Measurements from ENCODE around the gene SNX30.

DNA sequence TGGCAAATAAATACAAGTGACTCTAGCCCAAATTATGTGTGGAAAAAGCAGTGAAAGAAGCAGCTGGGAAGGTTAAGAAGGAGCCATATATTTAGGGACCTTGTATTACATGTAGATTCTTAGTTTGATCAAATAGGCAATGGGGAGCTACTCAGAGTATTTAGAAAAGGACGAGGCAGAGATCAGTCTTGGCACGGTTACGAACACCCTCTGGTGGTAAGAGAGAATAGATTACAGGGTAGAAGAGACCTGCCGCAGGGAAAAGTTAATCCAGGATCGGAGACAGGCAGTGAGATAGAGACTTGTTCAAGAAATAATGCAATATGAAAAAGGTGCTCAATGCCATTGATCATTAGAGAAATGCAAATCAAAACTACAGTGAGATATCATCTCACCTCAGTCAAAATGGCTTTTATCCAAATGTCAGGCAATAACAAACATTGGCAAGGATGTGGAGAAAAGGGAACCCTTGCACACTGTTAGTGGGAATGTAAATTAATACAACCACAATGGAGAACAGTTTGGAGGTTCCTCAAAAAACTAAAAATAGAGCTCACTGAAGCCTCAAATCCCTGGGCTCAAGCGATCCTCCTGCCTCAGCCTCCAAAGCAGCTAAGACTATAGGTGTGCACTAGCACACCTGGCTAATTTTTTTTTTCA lies 44.7 kb upstream of the SNX30 start:
- TF ChIP-seq, protein P1, sequence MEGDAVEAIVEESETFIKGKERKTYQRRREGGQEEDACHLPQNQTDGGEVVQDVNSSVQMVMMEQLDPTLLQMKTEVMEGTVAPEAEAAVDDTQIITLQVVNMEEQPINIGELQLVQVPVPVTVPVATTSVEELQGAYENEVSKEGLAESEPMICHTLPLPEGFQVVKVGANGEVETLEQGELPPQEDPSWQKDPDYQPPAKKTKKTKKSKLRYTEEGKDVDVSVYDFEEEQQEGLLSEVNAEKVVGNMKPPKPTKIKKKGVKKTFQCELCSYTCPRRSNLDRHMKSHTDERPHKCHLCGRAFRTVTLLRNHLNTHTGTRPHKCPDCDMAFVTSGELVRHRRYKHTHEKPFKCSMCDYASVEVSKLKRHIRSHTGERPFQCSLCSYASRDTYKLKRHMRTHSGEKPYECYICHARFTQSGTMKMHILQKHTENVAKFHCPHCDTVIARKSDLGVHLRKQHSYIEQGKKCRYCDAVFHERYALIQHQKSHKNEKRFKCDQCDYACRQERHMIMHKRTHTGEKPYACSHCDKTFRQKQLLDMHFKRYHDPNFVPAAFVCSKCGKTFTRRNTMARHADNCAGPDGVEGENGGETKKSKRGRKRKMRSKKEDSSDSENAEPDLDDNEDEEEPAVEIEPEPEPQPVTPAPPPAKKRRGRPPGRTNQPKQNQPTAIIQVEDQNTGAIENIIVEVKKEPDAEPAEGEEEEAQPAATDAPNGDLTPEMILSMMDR (IDR thresholded peaks at IDR 0.05) = peak in 4 of 6 experiments; percentile 12 to 52 (median 42)
- TF ChIP-seq POLR2A (IDR thresholded peaks at IDR 0.05) = no peak
